ENCODE data around the gene DNAJA4. TPM values are rescaled to one million over a fixed set of nuclear protein-coding genes. Genes with fewer than 3 reads are reported as not detected.

DNAJA4 gene
- total RNA-seq, 2 experiments from 2014 or later = 47.0 to 48.5 TPM

- H3K27ac Mint-ChIP-seq = no peak overlapping the region
- no peaks in the 10 kb centered on the region for H3K9me3 Mint-ChIP-seq
- H3K4me1 Mint-ChIP-seq (ENCODE audit: low read depth) = no peaks in the 10 kb centered on the region
- intact Hi-C loops (cut with DNase I, micrococcal nuclease) = no loop called here
- H3K9me3 ChIP-seq (ENCODE audit: control insufficient read depth in 1 of 2, insufficient read depth in 1 of 2, low read length in 2 of 2) = no peaks in the 10 kb centered on the region
- no peaks in the 10 kb centered on the region for H3K27me3 Mint-ChIP-seq
- no peak overlapping the region for H3K27ac ChIP-seq (ENCODE audit: low read depth in 1 of 2, low read length in 2 of 2)
- ATAC-seq (ENCODE audit: poor library complexity) (no peak), DNase-seq (no peak)
- no peaks in the 10 kb centered on the region for H3K36me3 ChIP-seq (ENCODE audit: insufficient read depth, low read length)
- H3K4me3 Mint-ChIP-seq = no peak overlapping the region
- no peaks in the 10 kb centered on the region for H3K27me3 ChIP-seq (ENCODE audit: control insufficient read depth in 1 of 2, insufficient read depth in 2 of 2, low read length in 2 of 2)
- TF ChIP-seq, protein P1, sequence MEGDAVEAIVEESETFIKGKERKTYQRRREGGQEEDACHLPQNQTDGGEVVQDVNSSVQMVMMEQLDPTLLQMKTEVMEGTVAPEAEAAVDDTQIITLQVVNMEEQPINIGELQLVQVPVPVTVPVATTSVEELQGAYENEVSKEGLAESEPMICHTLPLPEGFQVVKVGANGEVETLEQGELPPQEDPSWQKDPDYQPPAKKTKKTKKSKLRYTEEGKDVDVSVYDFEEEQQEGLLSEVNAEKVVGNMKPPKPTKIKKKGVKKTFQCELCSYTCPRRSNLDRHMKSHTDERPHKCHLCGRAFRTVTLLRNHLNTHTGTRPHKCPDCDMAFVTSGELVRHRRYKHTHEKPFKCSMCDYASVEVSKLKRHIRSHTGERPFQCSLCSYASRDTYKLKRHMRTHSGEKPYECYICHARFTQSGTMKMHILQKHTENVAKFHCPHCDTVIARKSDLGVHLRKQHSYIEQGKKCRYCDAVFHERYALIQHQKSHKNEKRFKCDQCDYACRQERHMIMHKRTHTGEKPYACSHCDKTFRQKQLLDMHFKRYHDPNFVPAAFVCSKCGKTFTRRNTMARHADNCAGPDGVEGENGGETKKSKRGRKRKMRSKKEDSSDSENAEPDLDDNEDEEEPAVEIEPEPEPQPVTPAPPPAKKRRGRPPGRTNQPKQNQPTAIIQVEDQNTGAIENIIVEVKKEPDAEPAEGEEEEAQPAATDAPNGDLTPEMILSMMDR (IDR thresholded peaks at IDR 0.05) = no peak
- POLR2A ChIA-PET = interaction anchor here (0.7 kb wide), 1 partner anchor 22 kb away, joined by 3 read pairs; the partner anchor contains the start of gene SKIC8
- CTCF ChIA-PET = no interaction called here
- H3K4me3 ChIP-seq (ENCODE audit: low read length) = no peak overlapping the region
- no peaks in the 10 kb centered on the region for H3K36me3 Mint-ChIP-seq (ENCODE audit: low read depth)
- no peaks in the 10 kb centered on the region for H3K4me1 ChIP-seq (ENCODE audit: insufficient read depth, low read length)
These were observed 57.4 kb downstream of the DNAJA4 start for GRCh38 chr15:78321786-78322185.

- Histone ChIP-seq H3K27ac (ENCODE audit: low read depth in 1 of 2, low read length in 2 of 2) (no peak overlapping the region), H3K4me1 (ENCODE audit: insufficient read depth, low read length) (no peaks in the 10 kb centered on the region), H3K9me3 (ENCODE audit: control insufficient read depth in 1 of 2, insufficient read depth in 1 of 2, low read length in 2 of 2) (no peaks in the 10 kb centered on the region), H3K27me3 (ENCODE audit: control insufficient read depth in 1 of 2, insufficient read depth in 2 of 2, low read length in 2 of 2) (no peaks in the 10 kb centered on the region), H3K36me3 (ENCODE audit: insufficient read depth, low read length) (no peaks in the 10 kb centered on the region), H3K4me3 (ENCODE audit: low read length) (no peak overlapping the region)
- ChIA-PET POLR2A (no interaction called here), CTCF (interaction anchor here (0.6 kb wide), 1 partner anchor 205 kb away, joined by 3 read pairs; no protein-coding TSS in a partner anchor)
- Mint-ChIP-seq H3K9me3 (no peaks in the 10 kb centered on the region), H3K4me1 (ENCODE audit: low read depth) (no peaks in the 10 kb centered on the region), H3K27me3 (no peaks in the 10 kb centered on the region), H3K4me3 (no peak overlapping the region), H3K36me3 (ENCODE audit: low read depth) (no peaks in the 10 kb centered on the region), H3K27ac (no peak overlapping the region)
- ATAC-seq (ENCODE audit: poor library complexity) = no peak
- TF ChIP-seq, protein P1 (IDR thresholded peaks at IDR 0.05) = no peak
- no peak for DNase-seq
- intact Hi-C loops (cut with DNase I, micrococcal nuclease) = no loop called here
These were observed 57.9 kb downstream of the DNAJA4 start for GRCh38 chr15:78322243-78322642.

DNA sequence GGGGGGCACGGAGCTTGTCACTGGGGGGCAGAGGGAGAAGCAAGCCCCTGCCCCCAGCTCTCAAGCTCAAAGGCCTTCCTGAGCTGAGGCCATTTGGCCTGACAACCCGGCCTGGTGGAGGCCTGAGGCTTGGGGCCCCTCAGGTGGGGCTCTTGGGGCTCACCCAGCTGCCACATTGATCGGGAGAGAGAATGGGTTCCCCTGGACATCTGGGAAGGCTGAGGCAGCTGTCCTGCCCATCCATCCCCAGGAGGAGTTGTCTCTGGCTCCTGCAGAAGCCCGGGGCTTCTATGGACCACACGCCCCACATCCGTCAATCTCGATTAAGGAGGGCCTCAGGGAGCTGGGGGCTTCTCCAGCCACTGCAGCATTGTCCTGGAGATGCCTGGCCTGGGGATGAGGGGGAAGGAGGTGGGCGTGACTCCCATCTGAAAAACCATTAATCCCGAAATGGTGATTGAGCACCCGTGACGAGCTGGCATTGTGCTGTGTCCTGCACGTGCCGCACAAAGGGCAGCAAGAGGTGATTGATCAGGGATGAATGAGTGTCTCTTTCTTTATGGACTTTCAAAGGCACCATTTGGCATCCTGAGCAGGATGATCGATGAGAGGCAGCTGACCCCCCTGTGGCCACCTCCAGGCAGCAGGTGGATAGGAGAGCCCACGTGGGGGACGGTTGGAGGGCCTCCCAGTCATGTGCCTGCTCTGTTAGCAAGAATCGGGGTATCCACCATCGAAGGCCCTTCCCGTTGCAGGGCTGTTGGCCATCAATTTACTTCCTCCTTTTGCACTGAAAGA, 58.6 kb downstream of the DNAJA4 start:
- ChIA-PET POLR2A (no interaction called here), CTCF (interaction anchor here (0.6 kb wide), 1 partner anchor 206 kb away, joined by 3 read pairs; no protein-coding TSS in a partner anchor)
- H3K27me3 ChIP-seq (ENCODE audit: control insufficient read depth in 1 of 2, insufficient read depth in 2 of 2, low read length in 2 of 2) = no peaks in the 10 kb centered on the region
- H3K4me1 Mint-ChIP-seq (ENCODE audit: low read depth) = no peaks in the 10 kb centered on the region
- H3K27ac Mint-ChIP-seq = no peak overlapping the region
- H3K27me3 Mint-ChIP-seq = no peaks in the 10 kb centered on the region
- no peak for DNase-seq
- no peak overlapping the region for H3K4me3 Mint-ChIP-seq
- no peak overlapping the region for H3K27ac ChIP-seq (ENCODE audit: low read depth in 1 of 2, low read length in 2 of 2)
- H3K4me3 ChIP-seq (ENCODE audit: low read length) = no peak overlapping the region
- no peaks in the 10 kb centered on the region for H3K9me3 Mint-ChIP-seq
- H3K9me3 ChIP-seq (ENCODE audit: control insufficient read depth in 1 of 2, insufficient read depth in 1 of 2, low read length in 2 of 2) = no peaks in the 10 kb centered on the region
- H3K36me3 ChIP-seq (ENCODE audit: insufficient read depth, low read length) = no peaks in the 10 kb centered on the region
- no peaks in the 10 kb centered on the region for H3K36me3 Mint-ChIP-seq (ENCODE audit: low read depth)
- H3K4me1 ChIP-seq (ENCODE audit: insufficient read depth, low read length) = no peaks in the 10 kb centered on the region
- no peak for ATAC-seq (ENCODE audit: poor library complexity)
- TF ChIP-seq, protein P1 (IDR thresholded peaks at IDR 0.05) = no peak
- intact Hi-C loops (cut with DNase I, micrococcal nuclease) = no loop called here
